Lung (tissue), 12 donors: ENCODE measurements around the gene KCND2. TPM values are rescaled to one million over a fixed set of nuclear protein-coding genes. Genes with fewer than 3 reads are reported as not detected.

Source experiments
- ATAC-seq: fragments of 200-7000 bp; cut with Tn5 transposase; one replicate; pipeline ENCODE4 v1.9.1; 2020; ENCODE audit warnings: moderate number of reproducible peaks; ENCODE audit not compliant: insufficient read depth, low FRiP score
- DNase-seq, 3 donors: peaks; one replicate each; pipeline ENCODE4 v3.0.0-alpha.2; 2013 to 2017
- H3K27ac ChIP-seq, 2 donors: one replicate each; pipeline ENCODE4 v1.5.1; 2013; ENCODE audit warnings: mild to moderate bottlenecking in 2 of 2, moderate library complexity in 2 of 2, control low read depth in 1 of 2, inconsistent platforms in 1 of 2, low read depth in 1 of 2, low read length in 1 of 2
- H3K27me3 ChIP-seq, 3 donors: one replicate each; pipeline ENCODE4 v1.5.1; 2013; ENCODE audit warnings: low read length in 2 of 3; ENCODE audit not compliant: control insufficient read depth in 3 of 3, insufficient read depth in 3 of 3
- H3K36me3 ChIP-seq, 4 donors: one replicate each; pipeline ENCODE4 v1.5.1; 2013; ENCODE audit warnings: low read length in 4 of 4, mild to moderate bottlenecking in 1 of 4, moderate library complexity in 1 of 4; ENCODE audit not compliant: control insufficient read depth in 4 of 4, insufficient read depth in 4 of 4
- H3K4me1 ChIP-seq, 5 donors: one replicate each; pipeline ENCODE4 v1.5.1; 2013; ENCODE audit warnings: low read length in 5 of 5, mild to moderate bottlenecking in 2 of 5, moderate library complexity in 1 of 5; ENCODE audit not compliant: control insufficient read depth in 5 of 5, insufficient read depth in 5 of 5
- H3K4me3 ChIP-seq: one replicate; pipeline ENCODE4 v1.5.1; 2013; ENCODE audit warnings: mild to moderate bottlenecking, control low read depth, moderate library complexity
- H3K9ac ChIP-seq, 2 donors: one replicate each; pipeline ENCODE4 v1.5.1; 2013; ENCODE audit warnings: low read length in 2 of 2, control low read depth in 1 of 2; ENCODE audit not compliant: insufficient read depth in 1 of 2
- H3K9me3 ChIP-seq, 4 donors: one replicate each; pipeline ENCODE4 v1.5.1; 2013; ENCODE audit warnings: low read length in 3 of 4, mild to moderate bottlenecking in 1 of 4, moderate library complexity in 1 of 4; ENCODE audit not compliant: control insufficient read depth in 4 of 4, insufficient read depth in 3 of 4
- CTCF ChIP-seq: IDR thresholded peaks from 2 replicates; pipeline ENCODE4 v1.5.1; 2012; ENCODE audit warnings: mild to moderate bottlenecking; ENCODE audit errors: control extremely low read depth, extremely low read depth
- WGBS, 2 donors: extraction: QIAGEN DNeasy Blood & Tissue Kit; methylation state at CpG; one replicate each; pipeline ENCODE4 v1.1.7; 2013; 5-methylcytosine and 5-hydroxymethylcytosine counted together
- polyA plus RNA-seq, 2 donors: library from polyadenylated mRNA; stranded (reverse); fragments of 200-250 nt; gene quantifications; one replicate each; pipeline ENCODE4 v1.2.1, GENCODE V29; 2013
- total RNA-seq, 2 donors: library from RNA; depleted of rRNA in 1 of 2; stranded (reverse); fragments of >200 nt in 1 of 2; gene quantifications; one replicate each; pipeline ENCODE4 v1.2.1, GENCODE V29; 2014 to 2021
- donor health status: control.
- donor health status: control.
- donor health status: Bipolar disorder and iron deficiency.
- donor health status: healthy.
- donor health status: DM: yes; HTN: yes; CAD: no.

The KCND2 gene
- total and polyA plus RNA-seq, 4 donors, result 0.03 to 1.1 (median 0.10) TPM

- no peak for ATAC-seq
- DNase-seq, result no peak
- Histone ChIP-seq H3K9me3 (no peaks in the 10 kb centered on the region), H3K27ac (no peak overlapping the region), H3K36me3 (no peaks in the 10 kb centered on the region), H3K9ac (no peak overlapping the region), H3K27me3 (no peaks in the 10 kb centered on the region), H3K4me3 (no peak overlapping the region), H3K4me1 (peaks cover 0 to 10% (median 0%) of the 10 kb centered on the region in 5 donors)
- no peak for TF ChIP-seq CTCF
- 91 to 94% methylated on average over 3 of the region's 3 CpGs for WGBS, 2 donors
These were observed 460.2 kb downstream of the KCND2 start for GRCh38 chr7:120733143-120733542.

- WGBS, 2 donors, result 82 to 85% methylated on average over 3 of the region's 3 CpGs
- H3K4me1 ChIP-seq, result peaks cover 0 to 10% (median 0%) of the 10 kb centered on the region in 5 donors
- H3K27ac ChIP-seq, result no peak overlapping the region
- TF ChIP-seq CTCF, result no peak
- ATAC-seq (no peak), DNase-seq (no peak)
- no peaks in the 10 kb centered on the region for H3K27me3 ChIP-seq
- no peak overlapping the region for H3K9ac ChIP-seq
- H3K36me3 ChIP-seq, result no peaks in the 10 kb centered on the region
- no peak overlapping the region for H3K4me3 ChIP-seq
- H3K9me3 ChIP-seq, result no peaks in the 10 kb centered on the region
These were observed 460.9 kb downstream of the KCND2 start for GRCh38 chr7:120733835-120734234.

GRCh38 chr7:120735791-120736190, 462.8 kb downstream of the KCND2 start:
- no peaks in the 10 kb centered on the region for H3K27me3 ChIP-seq
- TF ChIP-seq CTCF, result no peak
- DNase-seq, result peak in 2 of 3 donors; percentile 80 to 82
- WGBS, 2 donors, result 15 to 41% methylated on average over 2 of the region's 2 CpGs
- H3K36me3 ChIP-seq, result no peaks in the 10 kb centered on the region
- no peak overlapping the region for H3K9ac ChIP-seq
- no peak overlapping the region for H3K4me3 ChIP-seq
- H3K4me1 ChIP-seq, result peaks cover 0 to 10% (median 0%) of the 10 kb centered on the region in 5 donors
- no peak for ATAC-seq
- H3K9me3 ChIP-seq, result no peaks in the 10 kb centered on the region
- H3K27ac ChIP-seq, result no peak overlapping the region

GRCh38 chr7:120738816-120739215, 465.8 kb downstream of the KCND2 start:
- H3K9me3 ChIP-seq, result no peaks in the 10 kb centered on the region
- no peak for TF ChIP-seq CTCF
- DNase-seq, result no peak
- H3K4me3 ChIP-seq, result no peak overlapping the region
- H3K9ac ChIP-seq, result no peak overlapping the region
- no peak for ATAC-seq
- peaks cover 0 to 10% (median 0%) of the 10 kb centered on the region in 5 donors for H3K4me1 ChIP-seq
- no peak overlapping the region for H3K27ac ChIP-seq
- H3K27me3 ChIP-seq, result no peaks in the 10 kb centered on the region
- WGBS, 2 donors, result 70 to 78% methylated on average over 3 of the region's 3 CpGs
- no peaks in the 10 kb centered on the region for H3K36me3 ChIP-seq
